8988T (cell line): Measurements from ENCODE around the gene UBR7.
"Not testable (repeated sequence)": the region's sequence is repeated elsewhere in the genome, so short reads cannot be mapped to it uniquely, and the experiment has no call there.

Experiments
- DNase-seq: peaks from one replicate; pipeline ENCODE4 v3.0.0; 2011

UBR7 gene, protein sequence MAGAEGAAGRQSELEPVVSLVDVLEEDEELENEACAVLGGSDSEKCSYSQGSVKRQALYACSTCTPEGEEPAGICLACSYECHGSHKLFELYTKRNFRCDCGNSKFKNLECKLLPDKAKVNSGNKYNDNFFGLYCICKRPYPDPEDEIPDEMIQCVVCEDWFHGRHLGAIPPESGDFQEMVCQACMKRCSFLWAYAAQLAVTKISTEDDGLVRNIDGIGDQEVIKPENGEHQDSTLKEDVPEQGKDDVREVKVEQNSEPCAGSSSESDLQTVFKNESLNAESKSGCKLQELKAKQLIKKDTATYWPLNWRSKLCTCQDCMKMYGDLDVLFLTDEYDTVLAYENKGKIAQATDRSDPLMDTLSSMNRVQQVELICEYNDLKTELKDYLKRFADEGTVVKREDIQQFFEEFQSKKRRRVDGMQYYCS

DNA sequence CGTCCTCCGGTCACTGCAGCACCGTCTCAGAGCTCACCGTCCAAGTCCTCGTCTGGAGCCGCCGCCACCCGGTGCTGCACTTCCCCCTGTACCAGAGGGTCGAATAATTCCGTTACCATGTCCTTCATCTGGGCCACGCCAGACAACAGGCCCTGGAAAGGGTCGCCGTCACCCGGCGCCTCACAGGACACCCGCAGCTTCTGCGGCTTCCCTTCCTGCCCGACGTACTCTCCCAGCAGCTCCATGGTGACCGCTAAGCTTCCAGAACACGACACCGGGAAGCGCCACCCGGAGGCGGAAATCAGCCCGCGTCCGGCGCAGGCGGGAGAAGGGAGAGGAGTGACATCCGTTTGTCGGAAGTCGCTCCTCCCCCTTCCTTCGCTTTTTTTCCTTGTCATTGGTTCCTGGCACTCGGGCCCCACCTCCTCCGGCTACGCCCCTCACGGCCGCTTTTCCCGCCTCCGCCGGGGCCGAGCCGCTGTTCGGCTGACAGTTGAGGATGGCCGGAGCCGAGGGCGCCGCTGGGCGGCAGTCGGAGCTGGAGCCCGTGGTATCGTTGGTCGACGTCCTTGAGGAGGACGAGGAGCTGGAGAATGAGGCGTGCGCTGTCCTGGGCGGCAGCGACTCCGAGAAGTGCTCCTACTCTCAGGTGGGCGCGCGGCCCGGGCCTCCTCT lies at the start of gene UBR7, which contains the start of gene GON7:
Gene UBR7, plus strand, starts transcription at position 464 of the 675 bp plus-strand sequence. Its CDS starts 36 bp downstream, at position 500.
Gene GON7, minus strand, starts transcription at position 273 of the 675 bp plus-strand sequence. Its CDS starts 28 bp downstream, at position 245.
- DNase-seq: peak; percentile 61

DNA sequence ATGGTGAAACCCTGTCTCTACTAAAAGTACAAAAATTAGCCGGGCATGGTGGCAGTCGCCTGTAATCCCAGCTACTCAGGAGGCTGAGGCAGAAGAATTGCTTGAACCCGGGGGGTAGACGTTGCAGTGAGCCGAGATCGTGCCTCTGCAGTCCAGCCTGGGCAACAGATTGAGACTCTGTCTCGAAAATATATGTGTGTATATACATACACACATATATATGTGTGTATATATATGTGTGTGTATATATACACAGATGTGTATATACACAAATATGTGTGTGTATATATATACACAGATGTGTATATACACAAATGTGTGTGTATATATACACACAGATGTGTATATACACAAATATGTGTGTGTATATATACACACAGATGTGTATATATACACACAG lies 48.7 kb upstream of the UBR7 start:
- DNase-seq: not testable (repeated sequence)

DNA sequence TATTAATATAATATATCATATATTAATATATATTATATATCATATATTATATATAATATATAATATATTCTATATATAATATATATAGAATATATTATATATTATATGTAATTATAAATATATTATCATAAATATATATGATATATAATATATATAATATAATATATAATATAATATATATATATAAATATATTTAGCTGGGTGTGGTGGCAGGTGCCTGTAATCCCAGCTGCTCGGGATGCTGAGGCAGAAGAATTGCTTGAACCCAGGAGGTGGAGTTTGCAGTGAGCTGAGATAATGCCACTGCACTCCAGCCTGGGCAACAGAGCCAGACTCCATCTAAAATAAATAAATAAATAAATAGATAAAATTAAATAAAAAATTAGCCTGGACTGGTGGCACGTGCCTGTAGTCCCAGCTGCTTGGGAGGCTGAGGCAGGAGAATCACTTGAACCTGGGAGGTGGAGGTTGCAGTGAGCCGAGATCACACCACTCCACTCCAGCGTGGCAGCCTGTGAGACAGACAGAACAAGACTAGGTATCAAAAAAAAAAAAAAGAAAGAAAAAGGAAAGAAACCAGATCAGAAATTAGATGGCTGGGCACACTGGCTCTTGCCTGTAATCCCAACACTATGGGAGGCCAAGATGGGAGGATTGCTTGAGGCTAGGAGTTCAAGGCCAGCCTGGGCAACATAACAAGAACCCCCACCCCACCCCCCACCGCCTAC lies 47.3 kb upstream of the UBR7 start:
- DNase-seq: not testable (repeated sequence)

DNA sequence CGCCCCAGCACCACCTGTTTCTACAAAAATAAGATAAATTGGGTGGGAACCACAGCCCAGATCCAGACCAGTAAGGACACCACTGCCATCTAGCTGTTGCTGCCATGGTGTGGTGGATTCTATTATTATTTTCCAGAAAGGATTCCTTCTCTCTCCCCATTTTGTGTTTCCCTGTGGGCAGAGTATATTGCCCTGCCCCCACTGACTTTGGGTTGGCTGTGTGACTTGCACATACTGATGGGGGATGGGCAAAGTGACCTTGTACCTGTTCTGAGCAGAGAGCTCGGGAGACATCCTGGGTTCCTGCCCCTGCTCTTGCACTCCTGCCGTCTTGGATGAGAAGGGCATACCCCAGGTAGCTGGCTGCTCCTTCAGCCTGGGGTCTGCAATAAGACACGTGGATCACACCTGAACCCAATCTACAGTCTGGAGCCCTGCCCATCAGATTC lies 46.7 kb upstream of the UBR7 start:
- DNase-seq: peak; percentile 49

DNA sequence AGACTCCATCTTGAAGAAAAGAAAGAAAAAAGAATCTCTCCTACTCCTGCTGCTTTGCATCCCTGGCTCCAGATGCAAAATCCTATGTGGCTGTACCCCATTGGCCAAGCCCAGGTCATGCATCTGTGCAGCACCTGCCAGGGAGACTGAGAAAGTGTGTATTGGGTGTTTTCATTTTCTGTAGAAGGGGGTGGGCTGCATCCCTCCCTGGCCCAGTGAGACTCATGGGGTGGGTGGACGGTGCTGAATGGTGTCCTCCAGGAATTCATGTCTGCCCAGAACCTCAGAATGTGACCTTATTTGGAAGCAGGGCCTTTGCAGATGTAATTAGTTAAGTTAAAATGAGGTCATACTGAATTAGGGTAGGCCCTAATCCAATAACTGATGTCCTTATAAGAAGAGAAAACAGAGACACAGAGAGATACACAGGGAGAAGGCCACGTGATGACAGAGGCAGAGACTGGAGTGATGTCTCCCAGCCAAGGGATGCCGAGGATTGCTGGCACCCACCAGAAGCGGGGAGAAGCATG lies 45.6 kb upstream of the UBR7 start:
- no peak for DNase-seq

DNA sequence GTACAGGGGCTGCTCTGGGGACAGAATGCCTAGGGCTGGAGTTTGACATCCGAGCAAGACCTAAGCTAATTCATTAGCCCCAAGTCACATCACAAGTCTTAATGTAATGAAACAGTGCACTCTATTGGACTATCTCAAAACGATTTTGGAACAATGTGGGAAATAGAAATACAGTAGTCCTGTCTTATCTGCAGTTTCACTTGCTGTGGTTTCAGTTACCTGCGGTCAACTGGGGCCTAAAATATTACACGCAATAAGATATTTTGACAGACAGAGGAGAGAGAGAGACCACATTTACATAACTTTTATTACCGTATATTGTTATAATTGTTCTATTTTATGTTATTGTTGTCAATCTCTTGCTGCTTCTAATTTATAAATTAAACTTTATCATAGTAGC lies 43.5 kb upstream of the UBR7 start:
- no peak for DNase-seq

DNA sequence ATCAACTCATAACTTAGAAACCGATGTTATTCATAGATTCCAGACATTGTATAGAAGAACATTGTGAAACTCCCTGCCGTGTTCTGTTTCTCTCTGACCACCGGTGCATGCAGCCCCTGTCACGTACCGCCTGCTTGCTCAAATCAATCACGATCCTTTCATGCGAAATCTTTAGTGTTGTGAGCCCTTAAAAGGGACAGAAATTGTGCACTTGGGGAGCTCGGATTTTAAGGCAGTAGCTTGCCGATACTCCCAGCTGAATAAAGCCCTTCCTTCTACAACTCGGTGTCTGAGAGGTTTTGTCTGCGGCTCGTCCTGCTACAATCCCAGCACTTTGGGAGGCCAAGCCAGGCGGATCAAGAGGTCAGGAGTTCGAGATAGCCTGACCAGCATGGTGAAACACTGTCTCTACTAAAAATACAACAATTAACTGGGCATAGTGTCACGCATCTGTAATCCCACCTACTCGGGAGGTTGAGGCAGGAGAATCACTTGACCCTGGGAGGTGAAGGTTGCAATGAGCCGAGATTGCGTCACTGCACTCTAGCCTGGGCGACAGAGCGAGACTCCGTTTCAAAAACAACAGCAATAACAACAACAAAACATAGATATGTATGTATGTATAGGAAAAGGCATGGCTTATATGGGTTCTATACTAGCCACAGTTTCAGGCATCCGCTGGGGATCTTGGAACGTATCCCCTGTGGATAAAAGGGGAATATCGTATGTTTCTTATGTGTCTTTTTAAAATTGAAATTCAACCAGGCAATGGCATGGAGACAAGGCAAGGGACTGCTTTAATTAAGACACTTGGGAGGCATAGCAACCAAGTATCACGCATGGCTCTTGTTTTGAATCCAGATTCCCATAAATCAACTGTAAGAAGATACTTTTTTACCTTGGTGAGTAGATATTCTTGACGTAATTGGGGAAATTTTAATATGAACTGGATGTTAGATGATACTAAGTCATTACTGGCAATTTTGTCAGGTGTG lies 41.5 kb upstream of the UBR7 start:
- not testable (repeated sequence) for DNase-seq

DNA sequence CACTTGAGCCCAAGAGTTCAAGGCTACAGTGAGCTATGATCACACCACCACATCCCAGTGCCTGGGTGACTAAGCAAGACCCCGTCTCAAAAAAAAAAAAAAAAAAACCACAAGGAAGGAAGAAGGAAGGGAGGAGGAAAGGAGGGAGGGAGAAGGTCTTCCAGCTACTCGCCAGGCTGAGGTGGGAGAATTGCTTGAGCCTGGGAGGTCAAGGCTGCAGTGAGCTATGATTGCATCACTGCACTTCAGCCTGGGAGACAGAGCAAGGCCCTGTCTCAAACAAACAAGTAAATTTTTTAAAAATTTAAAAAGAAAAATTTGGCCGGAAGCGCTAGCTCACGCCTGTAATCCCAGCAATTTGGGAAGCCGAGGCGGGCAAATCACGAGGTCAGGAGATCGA lies 38.4 kb upstream of the UBR7 start:
- not testable (repeated sequence) for DNase-seq

DNA sequence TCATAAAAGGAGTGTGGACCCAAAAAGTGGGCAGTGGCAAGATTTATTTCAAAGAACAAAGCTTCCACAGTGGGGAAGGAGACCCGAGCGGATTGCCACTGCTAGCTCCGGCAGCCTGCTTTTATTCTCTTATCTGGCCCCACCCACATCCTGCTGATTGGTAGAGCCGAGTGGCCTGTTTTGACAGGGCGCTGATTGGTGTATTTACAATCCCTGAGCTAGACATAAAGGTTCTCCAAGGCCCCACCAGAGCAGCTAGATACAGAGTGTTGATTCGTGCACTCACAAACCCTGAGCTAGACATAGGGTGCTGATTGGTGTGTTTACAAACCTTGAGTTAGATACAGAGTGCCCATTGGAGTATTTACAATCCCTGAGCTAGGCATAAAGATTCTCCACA lies 37.4 kb upstream of the UBR7 start:
- not testable (repeated sequence) for DNase-seq

DNA sequence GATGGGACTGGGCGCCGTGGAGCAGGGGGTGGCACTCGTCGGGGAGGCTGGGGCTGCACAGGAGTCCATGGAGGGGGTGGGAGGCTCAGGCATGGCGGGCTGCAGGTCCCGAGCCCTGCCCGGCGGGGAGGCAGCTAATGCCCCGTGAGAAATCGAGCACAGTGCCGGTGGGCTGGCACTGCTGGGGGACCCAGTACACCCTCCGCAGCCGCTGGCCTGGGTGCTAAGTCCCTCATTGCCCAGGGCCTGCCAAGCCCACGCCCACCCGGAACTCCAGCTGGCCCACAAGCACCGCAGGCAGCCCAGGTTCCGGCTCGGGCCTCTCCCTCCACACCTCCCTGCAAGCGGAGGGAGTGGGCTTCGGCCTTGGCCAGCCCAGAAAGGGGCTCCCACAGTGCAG lies 36.9 kb upstream of the UBR7 start:
- not testable (repeated sequence) for DNase-seq

DNA sequence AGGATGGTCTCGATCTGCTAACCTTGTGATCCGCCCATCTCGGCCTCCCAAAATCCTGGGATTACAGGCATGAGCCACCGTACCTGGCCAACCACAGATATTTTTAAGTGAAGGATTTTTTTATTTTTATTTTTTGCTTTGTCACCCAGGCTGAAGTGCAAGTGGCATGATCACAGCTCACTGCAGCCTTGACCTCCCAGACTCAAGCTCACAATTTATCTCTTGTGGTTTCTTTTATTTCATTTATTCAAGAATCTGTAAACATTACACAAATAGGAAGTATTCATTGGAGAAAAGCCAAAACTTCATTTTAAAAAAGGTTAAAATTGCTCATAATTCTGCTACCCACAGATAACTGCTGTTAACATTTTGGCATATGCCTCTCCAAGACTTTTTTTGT lies 35.7 kb upstream of the UBR7 start:
- no peak for DNase-seq

DNA sequence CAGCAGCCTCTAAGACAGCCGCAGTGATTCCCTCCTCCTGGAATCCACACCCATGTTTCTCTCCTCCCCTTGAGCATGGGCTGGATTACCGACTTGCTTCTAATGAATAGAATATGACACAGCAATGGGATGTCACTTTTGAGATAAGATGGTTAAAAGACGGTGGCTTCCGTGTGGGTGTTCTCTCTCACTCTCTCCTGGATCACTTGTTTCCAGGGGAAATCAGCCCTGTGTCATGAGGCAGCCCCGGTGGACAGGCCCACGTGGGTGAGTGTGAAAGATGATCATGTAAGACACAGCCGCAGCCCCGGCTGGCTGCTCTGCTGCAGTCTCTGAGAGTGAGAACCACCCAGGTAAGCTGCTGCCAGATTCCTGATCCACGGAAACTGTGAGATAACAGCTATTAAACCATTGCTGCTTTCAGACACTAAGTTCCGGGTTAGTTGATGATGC lies 33.1 kb upstream of the UBR7 start:
- DNase-seq: no peak

DNA sequence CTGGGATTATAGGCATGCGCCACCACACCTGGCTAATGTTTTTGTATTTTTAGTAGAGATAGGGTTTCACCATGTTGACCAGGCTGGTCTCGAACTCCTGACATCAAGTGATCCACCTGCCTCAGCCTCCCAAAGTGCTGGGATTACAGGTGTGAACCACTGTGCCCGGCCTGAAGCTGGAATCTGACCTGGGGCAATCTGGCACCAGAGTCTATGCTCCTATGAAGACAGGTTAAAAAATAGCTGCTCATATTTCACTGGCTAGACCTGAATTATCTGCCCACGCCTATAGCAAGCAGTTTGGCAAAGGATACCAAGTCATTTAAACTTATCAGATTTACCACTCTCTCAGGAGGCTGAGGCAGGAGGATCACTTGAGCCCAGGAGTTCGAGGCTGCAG lies 32.3 kb upstream of the UBR7 start:
- DNase-seq: not testable (repeated sequence)

DNA sequence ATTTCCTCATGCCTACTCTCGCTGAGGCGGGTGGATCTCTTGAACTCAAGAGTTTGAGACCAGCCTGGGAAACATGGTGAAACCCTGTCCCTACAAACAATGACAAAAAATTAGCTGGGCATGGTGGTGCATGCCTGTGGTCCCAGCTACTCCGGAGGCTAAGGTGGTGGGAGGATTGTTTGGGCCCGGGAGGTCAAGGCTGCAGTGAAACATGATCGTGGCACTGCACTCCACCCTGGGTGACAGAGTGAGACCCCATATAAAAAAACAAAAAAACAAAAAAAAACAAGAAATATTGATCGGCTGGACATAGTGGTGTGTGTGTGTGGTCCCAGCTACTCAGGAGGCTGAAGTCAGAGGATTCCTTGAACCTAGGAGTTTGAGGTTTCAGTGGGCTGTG lies 31.6 kb upstream of the UBR7 start:
- DNase-seq: no peak

DNA sequence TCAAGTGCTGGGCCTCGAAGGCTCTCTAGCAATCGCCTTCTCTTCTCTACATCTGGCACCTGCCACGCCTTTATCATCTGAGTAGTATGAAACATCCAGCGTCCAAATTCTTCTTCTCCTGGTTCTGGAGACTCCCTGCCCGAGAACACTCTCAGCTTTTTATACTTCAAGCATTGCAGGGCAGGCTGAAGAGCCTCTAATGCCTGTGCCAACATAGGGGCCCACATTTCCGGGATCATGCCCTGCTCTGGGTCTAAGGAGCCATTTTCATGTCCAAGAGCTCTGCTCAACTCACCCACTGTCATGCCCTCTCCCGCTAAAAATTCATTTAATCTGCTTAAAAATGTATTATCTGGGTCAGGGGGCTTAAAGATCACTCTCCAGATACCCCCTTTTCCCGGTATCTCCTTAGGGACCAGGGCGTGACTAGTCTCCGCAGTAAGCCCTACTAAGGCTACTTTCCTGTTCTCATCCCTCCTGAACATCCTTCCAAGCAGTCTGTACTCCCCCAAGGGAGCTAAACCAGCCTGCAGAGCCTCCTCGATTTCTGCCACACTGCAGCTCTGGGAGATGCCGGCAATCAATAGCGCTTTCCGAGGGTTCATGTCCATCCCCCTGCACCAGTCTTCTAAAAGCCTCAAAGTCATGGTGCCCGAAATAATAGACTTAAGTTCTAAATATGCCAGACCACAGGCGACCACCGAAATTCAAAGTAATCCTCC lies 23.3 kb upstream of the UBR7 start:
- DNase-seq: no peak

DNA sequence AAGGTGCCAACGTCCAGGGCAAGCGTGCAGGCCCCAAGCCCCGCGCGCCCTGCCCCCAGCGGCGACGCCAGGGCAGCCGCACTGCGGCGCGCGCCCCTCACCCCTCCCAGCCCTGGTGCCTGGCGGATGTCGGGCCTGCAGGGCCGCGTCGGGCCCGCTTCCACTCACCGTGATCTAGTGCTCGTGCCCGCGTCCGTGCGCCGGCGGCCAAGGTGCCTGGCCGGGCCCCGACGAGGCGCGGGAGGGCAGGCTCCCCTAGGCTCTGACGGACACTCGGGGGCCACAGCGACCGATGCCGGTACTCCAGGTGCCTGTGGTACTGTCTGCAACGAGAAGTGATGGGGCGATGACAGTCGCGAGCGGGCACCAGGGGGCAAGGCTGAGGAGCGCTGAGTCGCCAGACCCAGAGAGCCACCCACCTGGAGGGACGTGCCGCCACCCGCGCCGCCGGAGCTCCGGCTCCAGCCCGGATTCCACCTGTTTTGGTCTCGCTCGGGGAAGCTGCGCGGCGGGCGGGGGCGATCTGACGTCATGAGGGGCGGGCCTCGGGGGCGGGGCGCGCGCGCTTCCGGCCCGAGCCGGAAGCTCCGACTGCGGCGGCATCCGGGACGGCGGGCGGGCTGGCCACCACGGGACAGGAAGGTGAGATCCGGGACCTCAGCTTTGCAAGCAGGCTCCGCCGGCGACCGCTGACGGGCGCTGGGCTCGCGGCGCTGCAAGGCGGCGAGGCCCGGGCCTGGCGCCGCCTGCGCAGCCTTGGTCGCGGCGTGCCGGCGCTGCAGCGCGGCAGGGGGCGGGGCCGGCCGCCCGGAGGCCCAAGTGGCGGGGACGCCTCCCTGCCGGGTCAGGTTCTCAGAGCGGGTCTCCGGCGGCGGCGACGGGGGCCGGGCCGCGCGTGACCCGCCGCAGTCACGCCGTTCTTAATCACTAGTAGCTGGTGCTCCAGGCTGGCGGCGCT lies 22.4 kb upstream of the UBR7 start, which contains the start of the genes LYSET and MOAP1:
Gene LYSET, plus strand, starts transcription at position 927 of the 958 bp plus-strand sequence. CDS start 89 bp downstream, outside the sequence.
Gene MOAP1, minus strand, starts transcription at position 507 of the 958 bp plus-strand sequence. CDS start 655 bp downstream, outside the sequence.
- peak; percentile 77 for DNase-seq

DNA sequence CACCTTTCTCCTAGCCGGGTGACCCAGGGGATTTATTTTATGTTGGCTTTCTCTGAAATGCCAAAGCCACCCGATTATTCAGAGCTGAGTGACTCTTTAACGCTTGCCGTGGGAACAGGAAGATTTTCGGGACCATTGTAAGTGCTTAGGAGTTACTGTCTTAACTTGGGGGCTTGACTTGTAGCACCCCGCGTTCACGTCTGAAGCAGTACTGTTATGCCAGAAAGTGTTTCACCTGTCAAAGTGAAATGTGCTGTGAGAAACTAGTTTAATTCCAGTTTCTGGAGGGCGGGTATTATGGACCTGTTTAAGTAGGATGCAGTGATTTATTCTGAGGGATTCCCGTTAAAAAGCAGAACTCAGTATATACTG lies 21.7 kb upstream of the UBR7 start:
- no peak for DNase-seq

DNA sequence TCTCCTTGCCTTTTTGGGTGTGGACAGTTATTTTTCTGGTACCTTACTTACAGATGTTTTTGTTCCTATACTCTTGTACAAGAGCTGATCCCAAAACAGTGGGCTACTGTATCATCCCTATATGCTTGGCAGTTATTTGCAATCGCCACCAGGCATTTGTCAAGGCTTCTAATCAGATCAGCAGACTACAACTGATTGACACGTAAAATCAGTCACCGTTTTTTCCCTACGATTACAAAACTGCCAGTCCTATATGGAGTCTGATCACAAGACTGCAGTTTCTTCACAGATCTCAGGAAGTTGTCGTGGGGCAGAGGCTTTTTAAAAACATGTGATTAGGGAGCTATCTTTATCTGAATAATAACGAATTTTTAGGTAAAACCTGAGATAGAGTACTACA lies 20.6 kb upstream of the UBR7 start:
- DNase-seq: no peak

DNA sequence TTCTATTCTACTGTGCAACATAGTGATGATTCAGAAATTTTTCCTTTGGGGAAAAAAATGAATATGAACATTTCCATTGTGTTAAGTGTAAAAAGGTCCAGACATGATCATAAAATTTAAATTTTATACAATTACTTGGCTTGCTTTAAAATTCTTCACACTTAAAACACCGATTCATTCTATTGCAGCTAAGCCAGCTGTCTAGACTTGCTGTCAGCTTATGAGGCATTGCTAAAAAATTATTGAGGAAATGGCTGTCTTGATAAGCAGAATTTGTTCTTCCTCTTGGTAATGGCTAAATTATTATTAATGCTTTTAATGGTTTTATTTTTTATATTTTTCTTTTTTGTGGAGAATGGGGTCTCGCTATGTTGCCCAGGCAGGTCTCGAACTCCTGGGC lies 20.1 kb upstream of the UBR7 start:
- DNase-seq: no peak
